Spleen (tissue), 7 donors: ENCODE measurements around the gene TMED5.

Experiments used
- POLR2A ChIP-seq, 3 donors: fragments of 450-650 bp; IDR thresholded peaks; one replicate each; pipeline ENCODE4 v1.5.1; 2017; ENCODE audit warnings: antibody characterized with exemption in 3 of 3, mild to moderate bottlenecking in 1 of 3
- TF ChIP-seq, protein P1 (sequence below), 11 experiments: fragments of 200-600 bp in 7 of 11; fragments of 450-650 bp in 4 of 11; sonication (generic) in 4 of 11; IDR thresholded peaks in 8 of 11; conservative IDR thresholded peaks in 3 of 11; 1 replicate in 7 of 11; 2 replicates in 4 of 11; pipeline versions ENCODE4 v1.4.0 to v1.8.0; 2016 to 2021; ENCODE audit warnings: antibody characterized with exemption in 11 of 11, inconsistent platforms in 4 of 11, mild to moderate bottlenecking in 1 of 11
- donor health status: DM: no; HTN: no; CAD: no; lungs with moderate emphysema.
- donor health status: DM: no; HTN: no; CAD: no.
- donor health status: DM: no; HTN: no; CAD: no.

DNA sequence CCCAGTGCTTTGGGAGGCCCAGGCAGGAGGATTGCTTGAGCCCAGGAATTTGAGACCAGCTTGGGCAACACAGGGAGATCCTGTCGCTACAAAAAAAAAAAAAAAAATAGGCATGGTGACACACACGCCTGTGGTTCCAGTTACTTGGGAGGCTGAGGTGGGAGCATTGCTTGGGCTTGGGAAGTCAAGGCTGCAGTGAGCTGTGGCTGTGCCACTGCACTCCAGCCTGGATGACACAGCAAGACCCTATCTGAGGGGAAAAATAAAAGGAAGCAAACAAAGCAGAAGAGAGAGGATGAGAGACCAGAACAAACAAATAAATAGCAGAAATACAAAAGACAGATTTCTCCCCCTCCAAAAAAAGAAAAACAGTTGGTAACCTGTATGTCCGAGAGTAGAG lies 67.1 kb downstream of the TMED5 start:
- TF ChIP-seq, protein P1, sequence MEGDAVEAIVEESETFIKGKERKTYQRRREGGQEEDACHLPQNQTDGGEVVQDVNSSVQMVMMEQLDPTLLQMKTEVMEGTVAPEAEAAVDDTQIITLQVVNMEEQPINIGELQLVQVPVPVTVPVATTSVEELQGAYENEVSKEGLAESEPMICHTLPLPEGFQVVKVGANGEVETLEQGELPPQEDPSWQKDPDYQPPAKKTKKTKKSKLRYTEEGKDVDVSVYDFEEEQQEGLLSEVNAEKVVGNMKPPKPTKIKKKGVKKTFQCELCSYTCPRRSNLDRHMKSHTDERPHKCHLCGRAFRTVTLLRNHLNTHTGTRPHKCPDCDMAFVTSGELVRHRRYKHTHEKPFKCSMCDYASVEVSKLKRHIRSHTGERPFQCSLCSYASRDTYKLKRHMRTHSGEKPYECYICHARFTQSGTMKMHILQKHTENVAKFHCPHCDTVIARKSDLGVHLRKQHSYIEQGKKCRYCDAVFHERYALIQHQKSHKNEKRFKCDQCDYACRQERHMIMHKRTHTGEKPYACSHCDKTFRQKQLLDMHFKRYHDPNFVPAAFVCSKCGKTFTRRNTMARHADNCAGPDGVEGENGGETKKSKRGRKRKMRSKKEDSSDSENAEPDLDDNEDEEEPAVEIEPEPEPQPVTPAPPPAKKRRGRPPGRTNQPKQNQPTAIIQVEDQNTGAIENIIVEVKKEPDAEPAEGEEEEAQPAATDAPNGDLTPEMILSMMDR (IDR thresholded peaks at IDR 0.05 in 8 of 11, conservative IDR thresholded peaks at IDR 0.05 in 3 of 11) = no peak
- no peak for TF ChIP-seq POLR2A (IDR thresholded peaks at IDR 0.05)
